Epithelial cell of esophagus (primary cell): ENCODE measurements around the gene EFEMP2.

Source experiments
- DNase-seq: peaks from one replicate; pipeline ENCODE4 v3.0.0; 2010; ENCODE audit warnings: low read depth
- H3K4me3 ChIP-seq: 2 replicates; pipeline ENCODE4 v1.5.1; 2011; ENCODE audit warnings: mild to moderate bottlenecking, low read length, control low read depth
- TF ChIP-seq, protein P1 (sequence below): IDR thresholded peaks from 2 replicates; pipeline ENCODE4 v1.5.1; 2011; ENCODE audit warnings: low read depth, mild to moderate bottlenecking, low read length, control low read depth, inconsistent platforms; ENCODE audit not compliant: insufficient read depth; ENCODE audit errors: missing control alignments

The EFEMP2 gene

GRCh38 chr11:65918211-65919140, 45.9 kb upstream of the EFEMP2 start, which contains the start of gene C11orf68:
C11orf68 (minus strand) TSS chr11:65919062; CDS start chr11:65919031, 31 bp downstream.
- TF ChIP-seq, protein P1, sequence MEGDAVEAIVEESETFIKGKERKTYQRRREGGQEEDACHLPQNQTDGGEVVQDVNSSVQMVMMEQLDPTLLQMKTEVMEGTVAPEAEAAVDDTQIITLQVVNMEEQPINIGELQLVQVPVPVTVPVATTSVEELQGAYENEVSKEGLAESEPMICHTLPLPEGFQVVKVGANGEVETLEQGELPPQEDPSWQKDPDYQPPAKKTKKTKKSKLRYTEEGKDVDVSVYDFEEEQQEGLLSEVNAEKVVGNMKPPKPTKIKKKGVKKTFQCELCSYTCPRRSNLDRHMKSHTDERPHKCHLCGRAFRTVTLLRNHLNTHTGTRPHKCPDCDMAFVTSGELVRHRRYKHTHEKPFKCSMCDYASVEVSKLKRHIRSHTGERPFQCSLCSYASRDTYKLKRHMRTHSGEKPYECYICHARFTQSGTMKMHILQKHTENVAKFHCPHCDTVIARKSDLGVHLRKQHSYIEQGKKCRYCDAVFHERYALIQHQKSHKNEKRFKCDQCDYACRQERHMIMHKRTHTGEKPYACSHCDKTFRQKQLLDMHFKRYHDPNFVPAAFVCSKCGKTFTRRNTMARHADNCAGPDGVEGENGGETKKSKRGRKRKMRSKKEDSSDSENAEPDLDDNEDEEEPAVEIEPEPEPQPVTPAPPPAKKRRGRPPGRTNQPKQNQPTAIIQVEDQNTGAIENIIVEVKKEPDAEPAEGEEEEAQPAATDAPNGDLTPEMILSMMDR, result no peak
- DNase-seq, result peak; percentile 60
- H3K4me3 ChIP-seq, result peak within 1 kb of the TSS; percentile 85

DNA sequence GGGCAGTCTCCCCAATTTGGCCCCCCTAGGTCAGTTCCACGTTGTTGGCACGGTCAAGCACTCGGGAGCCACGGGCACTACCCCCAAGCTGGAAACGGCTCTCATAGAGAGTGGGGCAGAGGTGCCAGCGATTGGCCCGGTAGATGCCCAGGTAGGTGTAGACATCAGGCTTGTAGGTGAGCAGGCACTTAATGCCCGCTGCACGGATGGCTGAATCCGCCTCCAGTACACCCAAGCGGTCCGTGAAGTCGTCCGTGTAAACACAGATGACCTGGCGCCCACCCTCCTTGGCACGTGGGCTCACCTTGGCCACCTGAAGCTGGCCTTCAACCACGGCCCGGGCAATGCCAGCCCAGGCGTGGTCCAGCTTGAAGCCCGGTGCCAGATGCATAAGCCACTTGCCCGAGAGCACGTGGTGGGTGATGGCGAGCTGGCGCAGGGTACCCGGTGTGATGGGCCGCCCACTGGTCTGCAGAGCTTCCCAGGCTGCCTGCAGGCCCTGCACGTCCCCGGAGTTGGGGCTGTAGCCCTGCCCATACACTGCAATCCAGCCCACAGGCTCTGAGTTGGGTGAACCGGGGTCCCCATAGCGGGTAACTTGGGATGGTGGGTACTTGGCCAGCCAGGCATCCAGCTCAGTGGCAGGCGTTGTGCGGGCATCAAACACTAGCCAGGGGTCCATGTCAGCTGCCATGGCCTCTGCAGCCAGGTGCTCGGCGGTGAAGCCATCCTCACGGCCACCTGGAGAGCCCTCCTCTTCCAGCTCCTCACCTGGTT, 45.0 kb upstream of the EFEMP2 start:
- TF ChIP-seq, protein P1, result no peak
- no peak for DNase-seq
- peak overlapping the region; percentile 85 for H3K4me3 ChIP-seq

DNA sequence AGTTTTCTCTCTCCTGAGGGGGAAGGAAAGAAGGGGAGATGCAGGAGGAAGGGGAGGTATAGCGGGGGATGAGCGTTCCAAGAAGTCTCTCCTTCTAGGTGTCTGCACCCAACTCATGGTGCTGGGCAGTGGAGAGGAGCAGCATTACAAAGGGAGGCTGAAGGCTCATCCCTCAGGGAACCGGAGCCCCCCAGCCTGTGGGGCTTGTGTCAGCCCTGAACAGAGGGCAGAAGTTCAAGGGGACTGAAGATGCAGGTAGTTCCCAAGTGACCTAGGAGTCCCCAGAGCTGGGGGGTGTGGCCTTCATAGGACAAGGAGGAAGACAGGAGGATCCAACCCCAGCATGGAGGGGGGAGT, 44.5 kb upstream of the EFEMP2 start:
- no peak for DNase-seq
- TF ChIP-seq, protein P1, result no peak
- H3K4me3 ChIP-seq, result no peak overlapping the region

GRCh38 chr11:65916391-65916790, 43.8 kb upstream of the EFEMP2 start:
- TF ChIP-seq, protein P1, result no peak
- no peak overlapping the region for H3K4me3 ChIP-seq
- DNase-seq, result no peak

DNA sequence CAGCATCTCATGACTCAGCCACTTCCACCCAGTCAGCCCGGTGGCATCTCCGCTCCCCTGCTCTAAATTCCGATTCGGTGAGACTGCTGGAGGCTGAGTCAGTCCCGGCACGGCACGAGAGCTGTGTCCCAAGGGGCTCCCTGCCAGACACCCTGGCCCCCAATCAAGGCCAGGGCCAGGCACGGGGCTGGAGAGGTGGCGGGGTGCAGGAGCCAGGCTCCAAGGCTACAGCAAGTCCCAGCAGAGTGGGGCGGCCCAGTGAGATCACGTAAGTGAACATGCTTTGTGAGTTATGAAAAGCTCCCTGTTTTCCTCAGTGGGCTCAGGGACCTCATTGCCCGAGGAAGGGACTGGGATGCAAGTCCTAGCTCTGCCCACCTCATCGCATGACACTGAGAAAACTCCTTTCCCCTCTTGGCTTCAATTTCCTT, 43.2 kb upstream of the EFEMP2 start:
- TF ChIP-seq, protein P1, result no peak
- peak; percentile 97 for DNase-seq

GRCh38 chr11:65915101-65915820, 42.7 kb upstream of the EFEMP2 start:
- H3K4me3 ChIP-seq, result no peak overlapping the region
- DNase-seq, result no peak
- TF ChIP-seq, protein P1, result no peak

More for the DNA sequence above, 43.2 kb upstream of the EFEMP2 start:
- no peak overlapping the region for H3K4me3 ChIP-seq
